PC-9 (cell line): ENCODE data around the gene ATG5. TPM values are rescaled to one million over a fixed set of nuclear protein-coding genes. Genes with fewer than 3 reads are reported as not detected.

Experiments
- BruUV-seq: library from RNA; stranded (reverse); fragments of 400-500 nt; replicated peaks from 2 replicates; lab custom pipeline; 2021; lab: Mats Ljungman, UMichigan
- CTCF ChIA-PET: fragments of 300-600 bp; sonication (Branson Sonifier 250); formaldehyde crosslinking; loops from one replicate; lab custom pipeline; 2022; ENCODE audit warnings: antibody characterized with exemption; lab: Charles Lee
- POLR2A ChIA-PET: fragments of 300-600 bp; sonication (Branson Sonifier 250); formaldehyde crosslinking; loops from one replicate; lab custom pipeline; 2022; ENCODE audit warnings: antibody characterized with exemption; ENCODE audit not compliant: unreplicated experiment; lab: Charles Lee
- DNase-seq, 2 experiments: peaks; one replicate each; pipeline versions ENCODE4 v3.0.0 to v3.0.0-alpha.2; 2015 to 2022; ENCODE audit warnings: mixed read lengths in 1 of 2
- H2AFZ ChIP-seq: fragments of 200-600 bp; sonication (generic); 2 replicates; pipeline ENCODE4 v1.8.1; 2017; ENCODE audit warnings: antibody characterized with exemption
- H3F3A ChIP-seq: fragments of 200-600 bp; sonication (generic); 2 replicates; pipeline ENCODE4 v1.8.1; 2017; ENCODE audit warnings: antibody characterized with exemption, mild to moderate bottlenecking, low read depth; ENCODE audit not compliant: insufficient read depth
- H3K27ac ChIP-seq: fragments of 200-600 bp; sonication (generic); 2 replicates; pipeline ENCODE4 v1.6.1; 2016; ENCODE audit warnings: mixed run types
- H3K27me3 ChIP-seq: fragments of 200-600 bp; sonication (generic); 2 replicates; pipeline ENCODE4 v1.6.1; 2016; ENCODE audit warnings: low read depth, mixed run types; ENCODE audit not compliant: insufficient read depth
- H3K36me3 ChIP-seq: fragments of 200-600 bp; sonication (generic); 2 replicates; pipeline ENCODE4 v1.6.1; 2016; ENCODE audit warnings: low read depth, mixed run types
- H3K4me1 ChIP-seq: fragments of 200-600 bp; sonication (generic); replicated peaks from 2 replicates; pipeline ENCODE4 v1.6.1; 2016; ENCODE audit warnings: mixed run types; ENCODE audit not compliant: insufficient read depth
- H3K4me2 ChIP-seq: fragments of 200-600 bp; sonication (generic); 2 replicates; pipeline ENCODE4 v1.6.1; 2017; ENCODE audit warnings: mixed run types
- H3K4me3 ChIP-seq: fragments of 200-600 bp; sonication (generic); 2 replicates; pipeline ENCODE4 v1.6.1; 2016; ENCODE audit warnings: mixed run types
- H3K79me2 ChIP-seq: fragments of 200-600 bp; sonication (generic); 2 replicates; pipeline ENCODE4 v1.6.1; 2017; ENCODE audit warnings: low read depth, mixed run types
- H3K9me2 ChIP-seq: fragments of 200-600 bp; sonication (generic); 2 replicates; pipeline ENCODE4 v1.8.1; 2017; ENCODE audit warnings: mild to moderate bottlenecking; ENCODE audit not compliant: insufficient read depth
- H3K9me3 ChIP-seq: fragments of 200-600 bp; sonication (generic); 2 replicates; pipeline ENCODE4 v1.8.1; 2016; ENCODE audit warnings: low read depth; ENCODE audit not compliant: insufficient read depth
- H4K20me1 ChIP-seq: fragments of 200-600 bp; sonication (generic); 2 replicates; pipeline ENCODE4 v1.8.1; 2017; ENCODE audit not compliant: insufficient read depth
- CTCF ChIP-seq: fragments of 200-600 bp; sonication (generic); conservative IDR thresholded peaks from 2 replicates; pipeline ENCODE4 v1.6.1; 2017; ENCODE audit warnings: mixed run types, antibody characterized with exemption, mild to moderate bottlenecking, moderate library complexity
- EZH2 ChIP-seq: fragments of 200-600 bp; sonication (generic); IDR thresholded peaks from 2 replicates; pipeline ENCODE4 v1.8.0; 2017; ENCODE audit warnings: antibody characterized with exemption, low read depth
- intact Hi-C: fragments of 100-400 bp; cut with micrococcal nuclease; formaldehyde crosslinking; loops from one replicate; pipeline ENCODE4 v1.10.0; 2022; ENCODE audit not compliant: unreplicated experiment
- total RNA-seq: library from RNA; stranded (reverse); gene quantifications from 2 replicates; pipeline ENCODE4 v1.2.3, GENCODE V29; 2021

The ATG5 gene
- total RNA-seq, 1 experiment from 2014 or later: 39.8 TPM

GRCh38 chr6:106321940-106322339 is 3.6 kb downstream of the ATG5 start:
- no TSS peak for BruUV-seq
- H3K9me3 ChIP-seq: no peaks in the 10 kb centered on the region
- peaks cover 13% of the 10 kb centered on the region for H3K4me1 ChIP-seq
- H3K27me3 ChIP-seq: no peaks in the 10 kb centered on the region
- intact Hi-C loops: no loop called here
- CTCF ChIA-PET: no interaction called here
- H3K27ac ChIP-seq: no peak overlapping the region
- POLR2A ChIA-PET: no interaction called here
- no peak for TF ChIP-seq EZH2
- TF ChIP-seq CTCF: no peak
- 0 out of 2 replicates have a peak, but pooled peaks cover 3% of the 10 kb centered on the region for H3K36me3 ChIP-seq
- no peak overlapping the region for H3K4me3 ChIP-seq
- no peak overlapping the region for H3K4me2 ChIP-seq
- DNase-seq: no peak
- no peaks in the 10 kb centered on the region for H3K9me2 ChIP-seq
- H3F3A ChIP-seq: peaks cover 12% of the 10 kb centered on the region
- H2AFZ ChIP-seq: no peak overlapping the region
- H4K20me1 ChIP-seq: peaks cover 13% of the 10 kb centered on the region; the same call in 1 of the 2 replicates
- H3K79me2 ChIP-seq: peaks cover 82% of the 10 kb centered on the region

- no peaks in the 10 kb centered on the region for H3K9me3 ChIP-seq
- H3K4me3 ChIP-seq: no peak overlapping the region
- H4K20me1 ChIP-seq: peaks cover 15% of the 10 kb centered on the region; the same call in 1 of the 2 replicates
- intact Hi-C loops: loop anchor here (10.0 kb wide), 1 partner anchor 724 kb away; no protein-coding TSS in a partner anchor
- POLR2A ChIA-PET: no interaction called here
- H3F3A ChIP-seq: no peaks in the 10 kb centered on the region; the same call in 1 of the 2 replicates
- H2AFZ ChIP-seq: no peak overlapping the region
- H3K4me2 ChIP-seq: no peak overlapping the region
- no peaks in the 10 kb centered on the region for H3K9me2 ChIP-seq
- no TSS peak for BruUV-seq
- H3K36me3 ChIP-seq: peaks cover 8% of the 10 kb centered on the region; the same call in 1 of the 2 replicates
- TF ChIP-seq CTCF (no peak), EZH2 (no peak)
- CTCF ChIA-PET: no interaction called here
- H3K27me3 ChIP-seq: no peaks in the 10 kb centered on the region
- peaks cover 7% of the 10 kb centered on the region for H3K4me1 ChIP-seq
- no peak overlapping the region for H3K27ac ChIP-seq
- H3K79me2 ChIP-seq: peaks cover 89% of the 10 kb centered on the region
- DNase-seq: no peak
Observed at GRCh38 chr6:106318851-106319250, 6.7 kb downstream of the ATG5 start.

- H3K27me3 ChIP-seq: no peaks in the 10 kb centered on the region
- ChIA-PET POLR2A (no interaction called here), CTCF (no interaction called here)
Observed at GRCh38 chr6:106318061-106318460, 7.5 kb downstream of the ATG5 start.

More at GRCh38 chr6:106318061-106318460, 7.5 kb downstream of the ATG5 start:
- Histone ChIP-seq H3K36me3 (peaks cover 8% of the 10 kb centered on the region; the same call in 1 of the 2 replicates), H3K4me2 (no peak overlapping the region), H3K4me1 (no peaks in the 10 kb centered on the region), H3K27ac (no peak overlapping the region), H3K79me2 (peaks cover 89% of the 10 kb centered on the region), H3K4me3 (no peak overlapping the region), H3K9me2 (no peaks in the 10 kb centered on the region), H3K9me3 (no peaks in the 10 kb centered on the region), H2AFZ (no peak overlapping the region), H4K20me1 (peaks cover 15% of the 10 kb centered on the region; the same call in 1 of the 2 replicates), H3F3A (no peaks in the 10 kb centered on the region; the same call in 1 of the 2 replicates)
- no peak for DNase-seq
- intact Hi-C loops: loop anchor here (10.0 kb wide), 1 partner anchor 723 kb away; no protein-coding TSS in a partner anchor
- TF ChIP-seq CTCF (no peak), EZH2 (no peak)
- no TSS peak for BruUV-seq
